Esophagus mucosa (tissue), 1 donor: Measurements from ENCODE around the gene IGF2R. TPM values are rescaled to one million over a fixed set of nuclear protein-coding genes. Genes with fewer than 3 reads are reported as not detected.
A peak's percentile ranks its signal among the peaks of the same experiment; 100 is the strongest.

Experiments
- ATAC-seq: fragments of 200-7000 bp; cut with Tn5 transposase; one replicate; pipeline ENCODE4 v1.9.1; 2020
- total RNA-seq: library from RNA; stranded (reverse); gene quantifications from one replicate; pipeline ENCODE4 v1.2.4, GENCODE V29; 2023
- donor health status: DM: yes; HTN: yes; CAD: no.

IGF2R gene
- total RNA-seq, 1 donor from 2014 or later = 53.5 TPM

DNA sequence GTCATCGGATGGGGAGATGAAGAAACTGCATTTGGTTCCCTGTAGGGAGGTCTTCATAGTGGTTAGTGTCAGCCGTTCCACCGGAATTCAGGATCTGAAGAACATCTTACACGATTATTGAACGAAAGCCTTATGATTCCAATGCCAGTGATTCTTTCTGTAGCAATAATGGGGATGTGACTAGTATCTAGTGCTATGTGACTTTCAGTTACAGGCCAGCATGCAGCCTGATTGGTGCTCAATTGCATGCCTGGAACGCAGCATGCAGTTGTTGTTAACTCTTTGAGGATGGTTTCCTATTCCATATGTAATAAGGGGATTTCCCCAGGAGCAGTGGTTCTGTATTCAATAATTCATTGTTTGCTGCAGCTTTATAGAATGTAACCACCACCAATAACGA, 81.1 kb downstream of the IGF2R start:
- no peak for ATAC-seq

DNA sequence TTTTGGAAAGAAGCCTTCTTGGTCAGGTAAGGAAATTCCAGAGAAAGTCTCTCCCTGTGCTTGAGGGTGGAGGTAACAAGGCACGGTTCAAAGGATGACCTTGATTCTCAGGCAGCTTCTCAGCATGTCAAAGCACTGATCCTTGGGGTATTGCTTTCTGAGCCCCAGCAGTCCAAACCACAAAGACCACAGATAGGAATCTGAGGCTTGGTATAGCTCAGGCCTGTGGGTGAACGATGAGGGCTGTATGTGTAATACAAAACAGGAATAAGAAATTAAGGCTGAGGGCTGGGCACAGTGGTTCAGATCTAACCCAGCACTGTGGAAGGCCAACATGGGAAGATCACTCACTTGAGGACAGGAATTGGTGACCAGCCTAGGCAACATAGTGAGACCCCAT, 82.5 kb downstream of the IGF2R start:
- no peak for ATAC-seq

DNA sequence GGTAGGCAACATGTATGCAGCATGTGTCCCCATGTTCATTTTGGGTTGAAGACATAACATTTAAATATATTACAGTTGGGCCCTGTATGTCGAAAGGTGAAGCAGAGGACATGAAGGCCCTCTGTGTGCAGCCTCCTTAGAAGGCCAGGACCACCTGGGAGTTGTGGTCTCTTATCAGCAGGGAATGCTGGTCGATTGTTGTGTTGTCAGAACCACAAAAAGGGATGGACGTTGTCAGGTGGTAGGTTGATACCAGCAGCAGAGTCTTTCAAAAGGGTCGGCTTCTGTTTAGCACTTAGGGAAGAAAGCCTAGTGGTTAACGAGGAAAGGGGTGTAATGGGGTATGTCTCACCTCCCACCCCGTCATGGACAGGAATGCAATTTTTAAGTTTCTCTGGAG, 85.4 kb downstream of the IGF2R start:
- no peak for ATAC-seq

DNA sequence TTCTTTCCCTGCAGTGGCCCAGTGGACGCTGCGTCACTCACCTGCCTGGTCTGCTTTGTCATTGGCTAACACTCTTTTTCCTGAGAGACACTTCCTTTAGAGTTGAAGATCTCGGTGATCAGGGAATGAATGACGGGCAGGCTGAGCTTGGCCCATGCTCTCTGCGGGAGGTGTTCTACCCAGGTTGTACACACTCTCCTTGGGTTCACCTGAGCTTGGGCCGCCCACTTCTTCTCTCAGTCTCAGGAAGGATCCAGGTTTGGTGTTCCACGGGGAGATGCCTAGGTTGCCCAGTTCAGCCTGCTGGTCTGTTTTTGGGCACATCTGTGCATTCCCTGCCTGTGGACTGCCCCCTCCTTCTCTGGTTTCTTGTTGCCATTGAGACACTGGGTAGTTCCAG, 86.0 kb downstream of the IGF2R start:
- ATAC-seq = no peak

DNA sequence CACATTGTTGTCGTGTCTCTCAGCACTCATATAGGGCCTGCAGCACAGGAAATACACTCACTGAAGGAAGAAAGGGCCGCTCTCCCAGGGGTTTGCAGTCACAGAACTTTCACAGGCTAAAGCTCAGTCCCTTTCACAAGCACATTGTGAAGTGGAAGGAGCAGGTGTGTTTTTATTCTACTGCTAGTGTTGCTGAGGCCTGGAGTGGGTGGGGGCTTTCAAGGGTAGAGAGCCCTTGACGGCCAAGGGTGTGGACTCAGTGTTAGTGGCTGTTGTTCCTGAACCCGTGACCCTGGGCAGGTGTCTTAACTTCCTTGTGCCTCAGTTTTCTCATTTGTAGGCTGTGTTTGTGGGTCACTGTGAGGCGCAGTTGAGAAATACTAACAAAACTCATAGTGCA, 86.5 kb downstream of the IGF2R start:
- no peak for ATAC-seq

DNA sequence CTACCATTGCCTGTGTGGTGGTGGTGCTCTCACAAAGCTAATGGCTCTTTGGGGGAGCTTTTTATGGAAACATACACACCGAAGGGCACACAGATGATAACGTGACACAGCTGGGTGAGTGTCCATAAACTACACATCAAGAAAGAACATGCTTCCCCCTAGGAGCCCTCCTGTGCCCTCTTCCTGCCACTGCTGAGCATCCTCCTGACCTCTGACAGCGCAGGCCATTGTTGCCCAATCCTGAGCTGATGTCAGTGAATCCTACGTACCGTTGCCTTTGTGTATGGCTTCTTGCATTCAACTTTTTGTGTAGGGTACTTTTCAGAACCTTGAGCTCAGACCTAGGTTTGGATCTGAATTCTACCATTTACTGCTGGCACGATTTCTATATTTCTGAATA, 86.9 kb downstream of the IGF2R start:
- ATAC-seq = no peak

DNA sequence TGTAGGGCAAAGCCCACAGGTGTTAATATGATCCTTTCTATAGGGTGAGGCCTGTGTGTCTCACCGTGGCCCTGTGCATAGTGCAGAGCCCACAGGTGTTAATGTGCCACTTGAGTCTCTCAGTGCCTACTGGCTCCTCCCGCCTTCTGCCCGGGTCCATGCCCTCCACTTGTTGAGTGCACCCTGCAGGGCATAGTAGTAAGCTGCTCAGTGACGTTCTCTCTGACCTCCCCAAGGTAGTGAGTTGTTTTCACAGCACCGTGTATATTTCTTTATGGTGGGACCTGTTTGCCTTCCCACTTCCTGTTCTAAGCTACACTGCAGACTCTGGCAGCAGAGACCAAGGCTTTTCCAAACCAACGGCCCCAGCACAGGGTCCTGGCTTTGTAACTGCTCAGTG, 88.2 kb downstream of the IGF2R start:
- peak; percentile 19 for ATAC-seq

DNA sequence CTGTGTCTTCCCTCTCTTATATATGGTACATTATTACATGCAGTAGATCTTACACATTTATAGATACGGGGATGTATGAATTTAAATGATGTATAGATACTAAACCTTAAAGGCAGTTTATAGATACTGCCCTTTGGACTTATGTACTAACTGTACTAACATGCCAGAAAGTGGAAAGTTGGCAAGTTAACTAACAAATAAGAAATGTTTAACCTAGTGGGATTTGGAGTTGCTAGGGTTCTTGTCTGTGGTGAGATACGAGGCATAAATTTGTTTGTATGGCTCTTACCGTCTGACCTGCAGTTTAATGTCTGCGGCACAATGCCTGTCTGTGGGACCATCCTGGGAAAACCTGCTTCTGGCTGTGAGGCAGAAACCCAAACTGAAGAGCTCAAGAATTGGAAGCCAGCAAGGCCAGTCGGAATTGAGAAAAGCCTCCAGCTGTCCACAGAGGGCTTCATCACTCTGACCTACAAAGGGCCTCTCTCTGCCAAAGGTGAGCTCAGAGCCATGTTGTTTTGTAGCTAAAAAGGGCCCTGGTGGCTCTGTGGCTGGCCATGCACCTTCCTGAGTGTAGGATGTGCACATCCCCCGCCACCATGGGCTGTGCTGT, 89.8 kb downstream of the IGF2R start:
- ATAC-seq = no peak

DNA sequence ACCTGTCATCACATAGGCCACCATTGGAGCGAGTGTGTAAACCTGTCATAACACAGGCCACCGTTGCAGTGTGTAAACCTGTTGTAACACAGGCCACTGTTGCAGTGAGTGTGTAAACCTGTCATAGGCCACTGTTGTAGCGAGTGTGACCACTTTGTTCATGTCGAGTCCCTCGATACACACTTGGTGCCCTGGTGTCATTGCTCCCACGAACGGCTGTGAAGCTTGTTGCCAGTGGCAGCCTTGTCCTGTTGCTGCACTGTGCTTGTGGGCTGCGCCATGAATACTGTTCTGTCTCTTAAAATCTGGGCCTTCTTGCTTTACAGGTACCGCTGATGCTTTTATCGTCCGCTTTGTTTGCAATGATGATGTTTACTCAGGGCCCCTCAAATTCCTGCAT, 91.3 kb downstream of the IGF2R start:
- no peak for ATAC-seq

DNA sequence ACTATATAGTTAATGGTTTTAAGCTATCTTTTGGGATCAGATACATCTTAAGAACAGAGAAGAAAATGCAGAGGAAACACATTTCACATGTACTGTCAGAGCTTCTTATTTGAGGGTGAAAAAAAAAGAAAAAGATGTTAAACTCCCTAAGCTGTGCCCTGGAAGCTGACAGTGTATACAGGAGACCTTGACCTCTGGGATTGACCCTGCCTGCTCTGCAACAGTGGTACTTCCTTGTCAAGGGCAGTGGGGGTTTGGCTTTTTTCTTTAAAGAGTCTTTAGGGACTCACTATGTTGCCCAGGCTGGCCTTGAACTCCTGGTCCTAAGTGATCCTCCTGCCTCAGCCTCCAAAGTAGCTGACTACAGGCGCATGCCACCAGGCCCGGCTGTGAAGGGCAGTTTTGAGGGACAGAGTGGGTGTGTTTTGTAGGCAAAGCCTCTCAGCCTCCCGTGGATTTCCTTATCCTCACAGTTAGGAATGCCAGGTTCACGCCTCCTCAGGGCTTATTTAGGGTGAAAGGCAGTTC, 92.1 kb downstream of the IGF2R start:
- ATAC-seq = no peak

DNA sequence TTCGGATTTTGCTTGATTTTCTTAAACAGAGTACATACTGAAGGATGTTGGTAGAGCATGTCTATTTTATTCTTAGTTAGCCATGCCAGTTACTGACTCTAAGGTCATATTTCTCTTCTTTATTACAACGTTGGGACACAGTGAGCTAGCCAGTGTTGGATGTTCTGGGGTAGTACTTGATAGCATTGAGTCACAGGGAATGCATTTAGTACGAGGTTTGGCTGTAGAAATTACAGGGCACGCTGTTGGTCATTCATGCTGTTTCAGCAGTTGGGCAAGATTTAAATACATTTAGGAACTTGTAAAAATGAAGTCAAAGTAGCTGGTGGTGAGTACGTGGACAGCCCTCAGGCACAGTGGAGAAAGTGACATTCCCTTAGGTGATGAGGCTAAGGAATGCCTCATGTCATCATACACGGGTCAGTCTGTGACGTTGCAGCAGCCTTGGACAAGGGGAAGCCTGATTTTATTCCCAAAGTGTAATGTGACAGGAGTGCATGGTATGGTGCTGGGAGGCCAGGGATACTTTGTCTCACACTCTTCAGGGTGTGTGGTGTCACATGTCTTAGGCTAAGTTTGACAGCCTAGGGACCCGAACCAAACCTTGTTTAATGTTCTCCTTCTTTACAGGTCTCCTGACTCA, 95.0 kb downstream of the IGF2R start:
- ATAC-seq = peak; percentile 18

DNA sequence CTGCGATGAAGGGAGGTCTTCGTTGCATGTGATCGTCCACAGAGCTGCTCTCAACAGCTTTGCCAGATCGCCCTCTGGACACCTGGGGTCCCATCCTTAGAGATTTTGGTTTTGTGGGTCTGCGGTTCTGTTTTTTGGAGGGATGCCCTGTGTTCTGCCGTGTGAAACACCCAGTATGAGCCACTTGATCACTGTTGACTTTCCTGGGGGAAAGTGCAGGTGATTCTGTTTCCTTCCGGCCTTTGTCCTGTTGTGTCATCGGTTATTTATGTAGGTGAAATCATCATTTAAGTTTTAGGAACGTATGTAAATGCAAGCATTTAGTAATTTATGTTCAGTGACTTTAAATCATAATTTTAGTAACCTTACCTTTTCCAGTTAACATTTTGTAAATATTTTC, 96.3 kb downstream of the IGF2R start:
- no peak for ATAC-seq

DNA sequence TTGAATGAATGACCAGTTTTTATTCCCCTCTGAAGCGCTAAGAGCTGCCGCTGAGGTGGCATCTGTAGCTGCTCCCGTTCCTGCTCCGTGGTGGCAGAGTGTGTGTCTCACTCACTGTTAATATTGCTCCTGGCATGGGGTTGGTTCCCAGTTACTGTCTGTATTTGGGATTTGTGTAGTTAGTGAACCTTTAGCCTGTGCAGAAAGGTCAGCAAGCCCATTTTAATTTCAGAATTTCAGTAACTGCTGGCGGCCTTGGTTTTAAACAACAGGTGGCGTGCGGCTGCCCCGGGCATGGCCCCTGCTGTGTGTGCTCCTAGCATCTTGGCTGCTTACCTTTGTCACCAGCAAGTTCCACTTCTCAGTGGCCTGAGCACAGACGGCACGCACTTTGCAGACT, 98.7 kb downstream of the IGF2R start:
- no peak for ATAC-seq

DNA sequence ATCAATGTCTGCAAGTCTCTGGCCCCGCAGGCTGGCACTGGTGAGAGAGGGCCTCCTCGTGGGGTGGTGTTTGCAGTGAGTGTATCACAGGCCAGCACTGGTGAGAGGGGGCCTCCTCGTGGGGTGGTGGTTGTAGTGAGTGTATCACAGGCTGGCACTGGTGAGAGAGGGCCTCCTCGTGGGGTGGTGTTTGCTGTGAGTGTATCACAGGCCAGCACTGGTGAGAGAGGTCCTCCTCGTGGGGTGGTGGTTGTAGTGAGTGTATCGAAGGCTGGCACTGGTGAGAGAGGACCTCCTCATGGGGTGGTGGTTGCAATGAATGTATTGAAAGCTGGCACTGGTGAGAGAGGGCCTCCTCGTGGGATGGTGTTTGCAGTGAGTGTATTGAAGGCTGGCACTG, 99.5 kb downstream of the IGF2R start:
- no peak for ATAC-seq

DNA sequence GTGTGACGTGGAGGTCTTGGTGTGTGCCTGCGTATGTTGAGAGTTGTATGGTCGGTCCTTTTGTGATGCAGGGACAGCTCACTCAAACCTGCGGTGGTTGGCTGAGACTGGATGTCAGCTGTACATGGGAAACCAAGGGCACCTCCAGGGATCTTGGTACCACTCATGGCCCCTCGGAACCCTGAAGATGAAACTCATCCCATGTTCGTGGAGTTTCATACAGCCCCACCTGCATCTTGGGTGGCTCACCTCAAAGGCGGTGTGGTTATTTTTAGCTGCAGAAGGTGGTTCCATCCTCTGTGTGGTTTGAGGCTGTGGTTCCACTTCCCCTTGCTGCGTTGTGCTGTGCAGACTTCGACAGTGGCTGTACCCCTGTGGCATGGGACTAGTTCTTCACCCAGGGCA, 100.2 kb downstream of the IGF2R start:
- peak; percentile 41 for ATAC-seq

DNA sequence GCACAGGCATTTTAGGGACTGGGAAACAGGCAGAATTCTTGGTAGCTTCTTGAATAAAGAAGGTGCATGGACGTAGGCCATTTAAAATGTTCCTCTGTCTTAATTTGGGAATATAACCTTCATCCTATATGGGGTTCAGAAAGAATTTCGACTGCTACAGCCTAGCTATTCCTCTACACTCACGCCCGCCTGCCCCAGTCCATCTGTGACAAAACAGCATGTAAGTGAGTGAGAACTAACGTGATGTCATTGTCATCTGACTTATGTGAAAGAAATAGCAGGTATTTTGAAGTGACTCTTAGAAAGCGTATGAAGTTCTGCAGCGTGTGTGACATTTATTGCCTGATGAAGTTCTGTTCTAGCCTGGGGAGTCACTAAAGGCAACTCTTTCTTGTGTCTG, 100.6 kb downstream of the IGF2R start:
- ATAC-seq = no peak

DNA sequence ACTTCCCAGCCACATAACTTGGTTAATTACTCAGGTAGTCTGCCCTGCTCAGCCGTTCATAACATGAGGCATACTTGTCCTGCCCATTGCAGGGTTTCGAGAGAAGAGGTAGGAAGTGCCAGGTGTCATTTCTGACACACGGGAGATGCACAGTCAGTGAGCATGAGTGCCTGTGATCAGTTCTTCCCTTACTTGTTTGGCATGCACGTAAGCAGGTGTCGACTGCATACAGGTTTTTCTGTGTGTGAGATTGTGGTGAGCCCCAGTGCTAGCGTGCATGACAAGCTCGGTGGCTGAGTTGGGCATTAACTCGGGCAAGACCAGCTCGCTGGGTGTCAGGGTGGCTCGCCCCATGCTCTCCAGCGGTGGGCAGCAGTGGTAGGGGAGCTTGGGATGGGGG, 101.5 kb downstream of the IGF2R start:
- no peak for ATAC-seq

DNA sequence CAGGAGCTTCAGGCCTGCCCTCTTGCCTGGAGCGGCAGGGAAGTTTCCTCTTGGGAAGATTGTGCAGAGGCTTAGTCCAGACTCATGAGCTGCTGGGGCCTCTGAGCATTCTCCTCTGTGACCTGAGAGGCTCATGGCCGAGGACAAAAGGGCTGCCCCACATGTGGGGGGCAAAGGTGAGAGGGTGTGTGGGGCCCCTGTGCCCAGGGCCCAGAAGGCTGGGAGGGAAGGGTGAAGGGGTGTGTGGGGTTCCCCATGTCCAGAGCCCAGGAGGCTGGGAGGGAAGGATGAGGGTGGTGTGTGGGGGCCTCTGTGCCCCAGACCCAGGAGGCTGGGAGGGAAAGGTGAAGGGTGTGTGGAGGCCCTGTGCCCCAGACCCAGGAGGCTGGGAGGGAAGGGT, 101.9 kb downstream of the IGF2R start:
- no peak for ATAC-seq

DNA sequence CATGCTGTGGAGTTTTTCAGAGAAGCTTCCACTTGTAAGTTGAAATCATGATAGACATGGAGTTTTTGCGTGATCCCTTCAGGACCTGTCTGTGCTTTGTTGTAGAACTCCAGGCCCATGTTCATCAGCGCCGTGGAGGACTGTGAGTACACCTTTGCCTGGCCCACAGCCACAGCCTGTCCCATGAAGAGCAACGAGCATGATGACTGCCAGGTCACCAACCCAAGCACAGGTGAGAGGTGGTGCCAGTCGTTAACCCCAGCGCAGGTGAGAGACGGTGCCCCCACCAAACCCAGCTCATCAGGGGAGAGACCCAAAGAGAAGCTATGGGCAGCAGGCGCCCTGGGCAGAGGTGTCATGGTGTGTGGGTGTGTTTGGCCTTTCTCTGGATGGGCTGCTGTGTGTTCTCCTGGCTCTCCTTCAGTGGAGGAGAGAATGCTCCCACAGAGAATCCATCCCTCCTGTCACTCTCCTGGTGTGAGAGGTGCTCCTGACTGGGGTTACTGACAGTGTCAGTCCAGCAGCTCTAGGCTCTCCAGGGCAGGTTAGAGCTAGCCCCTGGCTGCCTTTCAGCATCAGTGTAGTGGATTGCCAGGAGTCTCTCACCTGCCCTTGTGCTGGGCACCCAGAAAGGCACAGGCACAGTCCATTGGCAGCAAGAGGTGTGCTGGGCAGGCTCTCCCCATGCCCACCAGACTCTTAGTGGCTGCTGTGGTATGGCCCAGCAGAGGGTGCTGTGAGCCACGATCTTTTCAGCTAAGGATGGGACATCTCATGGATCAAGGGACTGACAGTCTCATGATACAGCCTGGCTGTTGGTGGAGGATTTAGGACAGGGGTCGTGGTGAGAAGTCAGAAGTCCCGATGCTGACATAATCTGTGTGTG, 103.2 kb downstream of the IGF2R start:
- ATAC-seq = no peak

DNA sequence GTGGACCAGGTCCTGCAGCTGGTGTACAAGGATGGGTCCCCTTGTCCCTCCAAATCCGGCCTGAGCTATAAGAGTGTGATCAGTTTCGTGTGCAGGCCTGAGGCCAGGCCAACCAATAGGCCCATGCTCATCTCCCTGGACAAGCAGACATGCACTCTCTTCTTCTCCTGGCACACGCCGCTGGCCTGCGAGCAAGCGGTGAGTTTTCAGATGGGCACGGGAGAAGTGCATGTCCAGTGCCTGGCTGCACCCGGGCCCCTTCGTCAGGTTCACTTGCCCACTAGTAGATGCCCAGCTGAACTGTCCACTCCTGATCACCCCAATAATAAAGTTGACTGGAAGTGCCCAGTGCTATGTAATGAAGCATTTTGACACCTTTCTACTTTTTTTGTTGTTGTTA, 104.4 kb downstream of the IGF2R start:
- no peak for ATAC-seq

DNA sequence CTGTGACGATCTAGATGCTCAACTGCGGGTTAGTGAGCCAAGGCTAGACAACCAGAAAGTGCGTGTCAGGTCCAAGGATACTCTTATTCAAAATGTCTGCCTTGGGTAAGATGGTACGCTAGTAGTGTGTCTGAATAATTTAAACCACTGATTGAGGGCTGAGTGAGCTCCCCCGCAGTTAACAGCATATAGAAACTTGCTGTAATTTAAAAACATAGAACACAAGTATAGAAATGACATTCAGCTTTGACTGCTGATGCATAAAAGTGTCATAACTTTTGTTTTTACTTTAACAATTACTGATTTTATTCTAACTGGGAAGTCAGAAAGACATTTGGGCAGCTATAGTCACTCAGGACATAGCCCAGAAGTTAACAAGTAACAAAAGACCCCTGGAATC, 107.1 kb downstream of the IGF2R start:
- no peak for ATAC-seq

DNA sequence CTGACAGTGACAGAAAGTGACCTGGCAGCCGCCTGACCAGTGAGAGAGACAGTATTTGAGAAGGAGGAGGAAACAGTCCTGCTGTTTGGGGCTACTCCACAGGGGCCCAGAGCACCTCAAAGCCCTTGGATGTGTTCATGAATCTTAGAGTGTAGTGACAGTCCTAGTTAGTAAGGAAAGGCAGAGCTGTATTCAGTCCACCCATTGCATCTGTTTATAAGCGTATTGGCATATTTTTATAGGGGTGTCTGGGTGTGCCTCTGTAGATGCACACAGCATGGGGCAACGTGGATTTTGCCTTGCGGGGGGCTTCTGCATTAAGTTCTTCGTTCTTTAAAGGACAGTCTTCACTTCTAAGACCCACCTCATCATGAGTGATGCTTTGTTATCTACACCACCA, 108.1 kb downstream of the IGF2R start:
- ATAC-seq = no peak

DNA sequence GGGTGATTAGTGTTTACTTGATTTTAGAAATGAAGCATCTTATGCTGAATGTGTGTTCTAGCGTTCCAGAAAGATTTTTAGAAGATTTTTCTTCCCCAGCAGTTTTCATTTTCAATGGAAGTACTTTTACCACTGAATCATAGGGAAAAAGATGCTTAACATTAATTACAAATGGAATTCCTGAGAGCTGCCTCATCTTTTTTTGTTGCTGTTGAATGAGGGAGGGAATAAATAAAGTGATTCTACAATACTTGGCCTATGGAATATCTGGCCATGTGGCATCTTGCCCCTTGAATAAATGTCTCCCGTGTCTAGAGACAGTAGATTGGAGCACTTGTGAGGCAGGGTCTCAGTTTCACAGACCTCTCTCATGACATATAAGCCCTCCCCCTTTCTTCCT, 108.6 kb downstream of the IGF2R start:
- ATAC-seq = no peak
